ENCODE measurements around the gene INSYN2B. TPM values are rescaled to one million over a fixed set of nuclear protein-coding genes. Genes with fewer than 3 reads are reported as not detected.

The INSYN2B gene
- total and polyA plus RNA-seq, 2 experiments from 2014 or later, result 1.5 TPM; not detected in 1

DNA sequence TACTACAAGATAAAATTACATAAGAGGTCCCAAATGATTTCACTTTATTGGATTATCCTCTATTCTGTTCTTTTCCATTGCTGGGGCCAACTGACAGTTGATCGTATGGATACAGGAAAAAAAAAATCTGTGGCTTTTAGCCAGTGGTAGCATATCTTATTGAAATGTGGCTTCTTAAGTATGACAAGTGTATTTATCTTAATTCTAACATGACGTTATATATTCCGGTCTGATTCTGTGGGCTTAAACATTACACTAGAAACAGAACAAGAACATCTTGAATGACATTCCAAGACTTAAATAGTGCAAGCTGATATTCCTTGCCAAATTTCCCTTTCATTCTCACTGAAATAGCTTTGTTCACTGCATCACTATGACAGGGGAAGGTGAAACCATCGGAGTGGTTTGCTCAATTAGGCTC, 117.9 kb downstream of the INSYN2B start:
- 78% methylated on average over 4 of the region's 4 CpGs for WGBS (ENCODE audit: low lambda C conversion rate, missing lambda C conversion rate)
- Histone ChIP-seq H3K27me3 (no peaks in the 10 kb centered on the region), H3K36me3 (replicated peaks; ENCODE audit: insufficient read depth, low read depth) (no peaks in the 10 kb centered on the region), H4K20me1 (ENCODE audit: insufficient read depth, poor library complexity, severe bottlenecking) (no peaks in the 10 kb centered on the region), H3K4me1 (ENCODE audit: insufficient read depth) (no peaks in the 10 kb centered on the region), H3K4me2 (no peak overlapping the region), H3K79me2 (no peaks in the 10 kb centered on the region), H3K4me3 (no peak overlapping the region), H3K9me2 (replicated peaks; ENCODE audit: insufficient read depth) (no peaks in the 10 kb centered on the region), H3K27ac (no peak overlapping the region), H2AFZ (no peak overlapping the region), H3K9me3 (ENCODE audit: low read depth) (no peaks in the 10 kb centered on the region)
- no peak for TF ChIP-seq EZH2phosphoT487 (IDR thresholded peaks at IDR 0.05; ENCODE audit: low read depth, severe bottlenecking, unreplicated experiment)
- TF ChIP-seq, protein P1, sequence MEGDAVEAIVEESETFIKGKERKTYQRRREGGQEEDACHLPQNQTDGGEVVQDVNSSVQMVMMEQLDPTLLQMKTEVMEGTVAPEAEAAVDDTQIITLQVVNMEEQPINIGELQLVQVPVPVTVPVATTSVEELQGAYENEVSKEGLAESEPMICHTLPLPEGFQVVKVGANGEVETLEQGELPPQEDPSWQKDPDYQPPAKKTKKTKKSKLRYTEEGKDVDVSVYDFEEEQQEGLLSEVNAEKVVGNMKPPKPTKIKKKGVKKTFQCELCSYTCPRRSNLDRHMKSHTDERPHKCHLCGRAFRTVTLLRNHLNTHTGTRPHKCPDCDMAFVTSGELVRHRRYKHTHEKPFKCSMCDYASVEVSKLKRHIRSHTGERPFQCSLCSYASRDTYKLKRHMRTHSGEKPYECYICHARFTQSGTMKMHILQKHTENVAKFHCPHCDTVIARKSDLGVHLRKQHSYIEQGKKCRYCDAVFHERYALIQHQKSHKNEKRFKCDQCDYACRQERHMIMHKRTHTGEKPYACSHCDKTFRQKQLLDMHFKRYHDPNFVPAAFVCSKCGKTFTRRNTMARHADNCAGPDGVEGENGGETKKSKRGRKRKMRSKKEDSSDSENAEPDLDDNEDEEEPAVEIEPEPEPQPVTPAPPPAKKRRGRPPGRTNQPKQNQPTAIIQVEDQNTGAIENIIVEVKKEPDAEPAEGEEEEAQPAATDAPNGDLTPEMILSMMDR (IDR thresholded peaks at IDR 0.05; ENCODE audit: poor library complexity), result no peak
- no peak for DNase-seq (ENCODE audit: low spot score)

DNA sequence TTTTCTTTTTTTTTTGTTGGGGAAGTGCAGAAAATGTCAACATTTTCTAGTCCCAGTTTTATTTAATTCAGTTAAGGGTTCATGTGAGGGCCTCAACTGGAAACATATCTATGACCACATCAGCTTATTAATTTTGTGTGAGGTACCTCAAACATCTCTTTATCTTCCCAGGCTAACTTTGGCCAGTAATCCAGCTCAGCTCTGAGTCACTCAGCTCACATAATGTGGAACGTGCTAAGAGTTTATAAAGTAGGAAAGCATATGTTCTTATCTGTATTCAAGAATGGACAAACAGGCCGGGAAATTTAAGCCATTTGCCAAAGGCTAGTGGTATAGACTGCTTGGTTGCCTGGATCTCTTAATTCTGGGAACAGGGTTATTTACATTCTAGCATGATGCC, 118.4 kb downstream of the INSYN2B start:
- Histone ChIP-seq H2AFZ (no peak overlapping the region), H3K4me2 (no peak overlapping the region), H3K4me1 (ENCODE audit: insufficient read depth) (no peaks in the 10 kb centered on the region), H3K27me3 (no peaks in the 10 kb centered on the region), H3K79me2 (no peaks in the 10 kb centered on the region), H4K20me1 (ENCODE audit: insufficient read depth, poor library complexity, severe bottlenecking) (no peaks in the 10 kb centered on the region), H3K36me3 (replicated peaks; ENCODE audit: insufficient read depth, low read depth) (no peaks in the 10 kb centered on the region), H3K4me3 (no peak overlapping the region), H3K9me2 (replicated peaks; ENCODE audit: insufficient read depth) (no peaks in the 10 kb centered on the region), H3K27ac (no peak overlapping the region), H3K9me3 (ENCODE audit: low read depth) (no peaks in the 10 kb centered on the region)
- TF ChIP-seq EZH2phosphoT487 (IDR thresholded peaks at IDR 0.05; ENCODE audit: low read depth, severe bottlenecking, unreplicated experiment), result no peak
- TF ChIP-seq EZH2 (IDR thresholded peaks at IDR 0.05; ENCODE audit: borderline replicate concordance), result no peak
- TF ChIP-seq, protein P1 (IDR thresholded peaks at IDR 0.05; ENCODE audit: poor library complexity), result no peak
- DNase-seq (ENCODE audit: low spot score), result peak; percentile 8
- 55% methylated on average over 2 of the region's 2 CpGs for WGBS (ENCODE audit: low lambda C conversion rate, missing lambda C conversion rate)

DNA sequence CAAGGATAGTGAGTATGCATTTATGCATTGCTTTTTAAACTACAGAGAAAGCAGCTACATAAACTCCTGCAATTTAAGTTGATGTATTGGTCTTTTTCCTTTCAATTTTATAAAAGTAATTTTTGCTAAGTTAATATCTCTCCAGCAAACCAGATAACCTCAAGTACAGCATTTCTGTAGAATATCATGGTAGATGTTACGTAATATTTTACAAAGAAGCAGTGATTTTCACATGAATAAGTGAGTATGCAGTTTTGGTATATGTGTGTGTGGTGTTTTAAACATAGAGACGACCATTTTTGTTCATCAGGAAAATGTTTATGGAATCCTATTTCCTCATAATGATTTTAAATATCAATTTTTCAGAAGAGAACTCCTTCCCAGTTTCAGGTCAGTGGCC, 118.9 kb downstream of the INSYN2B start:
- Histone ChIP-seq H3K27ac (no peak overlapping the region), H3K4me1 (ENCODE audit: insufficient read depth) (no peaks in the 10 kb centered on the region), H3K27me3 (no peaks in the 10 kb centered on the region), H3K9me3 (ENCODE audit: low read depth) (no peaks in the 10 kb centered on the region), H2AFZ (no peak overlapping the region), H3K9me2 (replicated peaks; ENCODE audit: insufficient read depth) (no peaks in the 10 kb centered on the region), H3K4me3 (no peak overlapping the region), H4K20me1 (ENCODE audit: insufficient read depth, poor library complexity, severe bottlenecking) (no peaks in the 10 kb centered on the region), H3K4me2 (no peak overlapping the region), H3K79me2 (no peaks in the 10 kb centered on the region), H3K36me3 (replicated peaks; ENCODE audit: insufficient read depth, low read depth) (no peaks in the 10 kb centered on the region)
- WGBS (ENCODE audit: low lambda C conversion rate, missing lambda C conversion rate), result 90% methylated on average over 2 of the region's 2 CpGs
- TF ChIP-seq, protein P1 (IDR thresholded peaks at IDR 0.05; ENCODE audit: poor library complexity), result no peak
- TF ChIP-seq EZH2 (IDR thresholded peaks at IDR 0.05; ENCODE audit: borderline replicate concordance), result no peak
- TF ChIP-seq EZH2phosphoT487 (IDR thresholded peaks at IDR 0.05; ENCODE audit: low read depth, severe bottlenecking, unreplicated experiment), result no peak
- DNase-seq (ENCODE audit: low spot score), result no peak

DNA sequence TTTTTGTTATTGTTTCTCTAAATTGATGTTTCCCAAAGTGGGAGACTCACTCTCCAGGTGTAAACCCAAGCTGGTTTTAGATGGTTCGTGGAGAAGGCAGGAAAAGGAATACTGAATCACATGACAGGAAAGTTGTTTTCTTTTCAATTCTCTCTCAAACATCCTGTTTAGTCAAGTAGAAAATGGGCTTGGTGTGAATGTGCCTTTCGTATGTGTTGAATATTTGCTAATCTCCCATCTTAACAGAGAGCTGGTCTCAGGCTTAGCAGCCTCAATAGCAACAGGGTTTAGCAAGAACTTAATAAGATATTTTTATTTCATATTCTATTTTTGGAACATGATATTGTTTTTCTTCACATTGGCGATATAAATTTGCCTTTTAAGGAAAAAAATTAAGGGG, 119.7 kb downstream of the INSYN2B start:
- Histone ChIP-seq H3K4me3 (no peak overlapping the region), H3K4me2 (no peak overlapping the region), H3K9me2 (replicated peaks; ENCODE audit: insufficient read depth) (no peaks in the 10 kb centered on the region), H3K4me1 (ENCODE audit: insufficient read depth) (no peaks in the 10 kb centered on the region), H3K79me2 (no peaks in the 10 kb centered on the region), H3K36me3 (replicated peaks; ENCODE audit: insufficient read depth, low read depth) (no peaks in the 10 kb centered on the region), H2AFZ (no peak overlapping the region), H3K27me3 (no peaks in the 10 kb centered on the region), H3K27ac (no peak overlapping the region), H3K9me3 (ENCODE audit: low read depth) (no peaks in the 10 kb centered on the region), H4K20me1 (ENCODE audit: insufficient read depth, poor library complexity, severe bottlenecking) (no peaks in the 10 kb centered on the region)
- TF ChIP-seq EZH2phosphoT487 (IDR thresholded peaks at IDR 0.05; ENCODE audit: low read depth, severe bottlenecking, unreplicated experiment), result no peak
- TF ChIP-seq EZH2 (IDR thresholded peaks at IDR 0.05; ENCODE audit: borderline replicate concordance), result no peak
- TF ChIP-seq, protein P1 (IDR thresholded peaks at IDR 0.05; ENCODE audit: poor library complexity), result no peak
- 78% methylated on average over 3 of the region's 3 CpGs for WGBS (ENCODE audit: low lambda C conversion rate, missing lambda C conversion rate)
- DNase-seq (ENCODE audit: low spot score), result no peak

All from hepatocyte (in vitro differentiated cells).